Measurements from ENCODE around the gene LOC128125822.

The LOC128125822 gene

GRCh38 chr6:63537201-63537958 is 34.9 kb upstream of the LOC128125822 start:
- no peak overlapping the region for H3K4me3 ChIP-seq (ENCODE audit: low read length)
- no peak overlapping the region for H3K9ac ChIP-seq (ENCODE audit: low read depth, low read length)
- H3K27me3 ChIP-seq (ENCODE audit: insufficient read depth, low read length), result peaks cover 97% of the 10 kb centered on the region
- H3K36me3 ChIP-seq (ENCODE audit: insufficient read depth, low read length), result no peaks in the 10 kb centered on the region
- H3K4me1 ChIP-seq (ENCODE audit: insufficient read depth, low read length), result no peaks in the 10 kb centered on the region
- H3K9me3 ChIP-seq (ENCODE audit: insufficient read depth, low read depth, low read length), result no peaks in the 10 kb centered on the region
- 33% methylated on average over 9 of the region's 9 CpGs for WGBS
- no peak overlapping the region for H3K27ac ChIP-seq (ENCODE audit: low read depth, low read length)

GRCh38 chr6:63537959-63538300 is 34.4 kb upstream of the LOC128125822 start:
- Histone ChIP-seq H3K9ac (ENCODE audit: low read depth, low read length) (no peak overlapping the region), H3K36me3 (ENCODE audit: insufficient read depth, low read length) (no peaks in the 10 kb centered on the region), H3K27ac (ENCODE audit: low read depth, low read length) (no peak overlapping the region), H3K27me3 (ENCODE audit: insufficient read depth, low read length) (peaks cover 100% of the 10 kb centered on the region), H3K4me3 (ENCODE audit: low read length) (no peak overlapping the region), H3K4me1 (ENCODE audit: insufficient read depth, low read length) (no peaks in the 10 kb centered on the region), H3K9me3 (ENCODE audit: insufficient read depth, low read depth, low read length) (no peaks in the 10 kb centered on the region)

GRCh38 chr6:63538550-63538949 is 33.7 kb upstream of the LOC128125822 start:
- H3K27me3 ChIP-seq (ENCODE audit: insufficient read depth, low read length), result peaks cover 100% of the 10 kb centered on the region
- WGBS, result no CpG with 5 or more reads among the region's 1 CpG

GRCh38 chr6:63543001-63543400 is 29.3 kb upstream of the LOC128125822 start:
- H3K4me1 ChIP-seq (ENCODE audit: insufficient read depth, low read length), result no peaks in the 10 kb centered on the region
- WGBS, result 62% methylated on average over 1 of the region's 1 CpG
- H3K36me3 ChIP-seq (ENCODE audit: insufficient read depth, low read length), result no peaks in the 10 kb centered on the region
- no peak overlapping the region for H3K9ac ChIP-seq (ENCODE audit: low read depth, low read length)
- no peak overlapping the region for H3K27ac ChIP-seq (ENCODE audit: low read depth, low read length)
- peaks cover 77% of the 10 kb centered on the region for H3K27me3 ChIP-seq (ENCODE audit: insufficient read depth, low read length)
- no peak overlapping the region for H3K4me3 ChIP-seq (ENCODE audit: low read length)
- no peaks in the 10 kb centered on the region for H3K9me3 ChIP-seq (ENCODE audit: insufficient read depth, low read depth, low read length)

More at GRCh38 chr6:63538550-63538949, 33.7 kb upstream of the LOC128125822 start:
- no peaks in the 10 kb centered on the region for H3K9me3 ChIP-seq (ENCODE audit: insufficient read depth, low read depth, low read length)
- H3K4me1 ChIP-seq (ENCODE audit: insufficient read depth, low read length), result no peaks in the 10 kb centered on the region
- H3K36me3 ChIP-seq (ENCODE audit: insufficient read depth, low read length), result no peaks in the 10 kb centered on the region
- no peak overlapping the region for H3K4me3 ChIP-seq (ENCODE audit: low read length)
- no peak overlapping the region for H3K27ac ChIP-seq (ENCODE audit: low read depth, low read length)
- H3K9ac ChIP-seq (ENCODE audit: low read depth, low read length), result no peak overlapping the region

- Histone ChIP-seq H3K4me1 (ENCODE audit: insufficient read depth, low read length) (no peaks in the 10 kb centered on the region), H3K27ac (ENCODE audit: low read depth, low read length) (no peak overlapping the region), H3K9ac (ENCODE audit: low read depth, low read length) (no peak overlapping the region), H3K4me3 (ENCODE audit: low read length) (no peak overlapping the region), H3K36me3 (ENCODE audit: insufficient read depth, low read length) (no peaks in the 10 kb centered on the region), H3K9me3 (ENCODE audit: insufficient read depth, low read depth, low read length) (no peaks in the 10 kb centered on the region), H3K27me3 (ENCODE audit: insufficient read depth, low read length) (peaks cover 67% of the 10 kb centered on the region)
- WGBS, result 60% methylated on average over 1 of the region's 3 CpGs
These were observed 28.3 kb upstream of the LOC128125822 start for GRCh38 chr6:63543982-63544381.

- H3K4me3 ChIP-seq (ENCODE audit: low read length), result no peak overlapping the region
- H3K27ac ChIP-seq (ENCODE audit: low read depth, low read length), result no peak overlapping the region
- peaks cover 44% of the 10 kb centered on the region for H3K27me3 ChIP-seq (ENCODE audit: insufficient read depth, low read length)
- H3K4me1 ChIP-seq (ENCODE audit: insufficient read depth, low read length), result no peaks in the 10 kb centered on the region
- no peaks in the 10 kb centered on the region for H3K9me3 ChIP-seq (ENCODE audit: insufficient read depth, low read depth, low read length)
- H3K36me3 ChIP-seq (ENCODE audit: insufficient read depth, low read length), result no peaks in the 10 kb centered on the region
- WGBS, result 92% methylated on average over 6 of the region's 6 CpGs
- no peak overlapping the region for H3K9ac ChIP-seq (ENCODE audit: low read depth, low read length)
These were observed 26.0 kb upstream of the LOC128125822 start for GRCh38 chr6:63546236-63546635.

GRCh38 chr6:63546697-63547096 is 25.6 kb upstream of the LOC128125822 start:
- H3K27me3 ChIP-seq (ENCODE audit: insufficient read depth, low read length), result peaks cover 40% of the 10 kb centered on the region
- H3K36me3 ChIP-seq (ENCODE audit: insufficient read depth, low read length), result no peaks in the 10 kb centered on the region
- no peak overlapping the region for H3K27ac ChIP-seq (ENCODE audit: low read depth, low read length)
- H3K4me1 ChIP-seq (ENCODE audit: insufficient read depth, low read length), result no peaks in the 10 kb centered on the region
- no peaks in the 10 kb centered on the region for H3K9me3 ChIP-seq (ENCODE audit: insufficient read depth, low read depth, low read length)
- no peak overlapping the region for H3K4me3 ChIP-seq (ENCODE audit: low read length)
- WGBS, result no CpG with 5 or more reads among the region's 1 CpG
- H3K9ac ChIP-seq (ENCODE audit: low read depth, low read length), result no peak overlapping the region

- Histone ChIP-seq H3K4me3 (ENCODE audit: low read length) (no peak overlapping the region), H3K4me1 (ENCODE audit: insufficient read depth, low read length) (no peaks in the 10 kb centered on the region), H3K36me3 (ENCODE audit: insufficient read depth, low read length) (no peaks in the 10 kb centered on the region), H3K27ac (ENCODE audit: low read depth, low read length) (no peak overlapping the region), H3K9ac (ENCODE audit: low read depth, low read length) (no peak overlapping the region), H3K27me3 (ENCODE audit: insufficient read depth, low read length) (peaks cover 17% of the 10 kb centered on the region), H3K9me3 (ENCODE audit: insufficient read depth, low read depth, low read length) (no peaks in the 10 kb centered on the region)
- 96% methylated on average over 5 of the region's 5 CpGs for WGBS
These were observed 23.2 kb upstream of the LOC128125822 start for GRCh38 chr6:63549076-63549475.

GRCh38 chr6:63553208-63553607 is 19.1 kb upstream of the LOC128125822 start:
- H3K27ac ChIP-seq (ENCODE audit: low read depth, low read length), result no peak overlapping the region
- H3K9ac ChIP-seq (ENCODE audit: low read depth, low read length), result no peak overlapping the region
- H3K36me3 ChIP-seq (ENCODE audit: insufficient read depth, low read length), result no peaks in the 10 kb centered on the region
- H3K27me3 ChIP-seq (ENCODE audit: insufficient read depth, low read length), result no peaks in the 10 kb centered on the region
- WGBS, result 93% methylated on average over 3 of the region's 3 CpGs
- no peak overlapping the region for H3K4me3 ChIP-seq (ENCODE audit: low read length)
- no peaks in the 10 kb centered on the region for H3K9me3 ChIP-seq (ENCODE audit: insufficient read depth, low read depth, low read length)
- H3K4me1 ChIP-seq (ENCODE audit: insufficient read depth, low read length), result no peaks in the 10 kb centered on the region

GRCh38 chr6:63553900-63554299 is 18.4 kb upstream of the LOC128125822 start:
- H3K9me3 ChIP-seq (ENCODE audit: insufficient read depth, low read depth, low read length), result no peaks in the 10 kb centered on the region
- H3K27me3 ChIP-seq (ENCODE audit: insufficient read depth, low read length), result no peaks in the 10 kb centered on the region
- no peak overlapping the region for H3K9ac ChIP-seq (ENCODE audit: low read depth, low read length)
- no peak overlapping the region for H3K4me3 ChIP-seq (ENCODE audit: low read length)
- H3K4me1 ChIP-seq (ENCODE audit: insufficient read depth, low read length), result no peaks in the 10 kb centered on the region
- WGBS, result 83% methylated on average over 1 of the region's 1 CpG
- H3K36me3 ChIP-seq (ENCODE audit: insufficient read depth, low read length), result no peaks in the 10 kb centered on the region
- H3K27ac ChIP-seq (ENCODE audit: low read depth, low read length), result no peak overlapping the region

GRCh38 chr6:63554782-63555181 is 17.5 kb upstream of the LOC128125822 start:
- Histone ChIP-seq H3K27me3 (ENCODE audit: insufficient read depth, low read length) (no peaks in the 10 kb centered on the region), H3K36me3 (ENCODE audit: insufficient read depth, low read length) (no peaks in the 10 kb centered on the region), H3K27ac (ENCODE audit: low read depth, low read length) (no peak overlapping the region), H3K9me3 (ENCODE audit: insufficient read depth, low read depth, low read length) (no peaks in the 10 kb centered on the region), H3K4me3 (ENCODE audit: low read length) (no peak overlapping the region), H3K4me1 (ENCODE audit: insufficient read depth, low read length) (no peaks in the 10 kb centered on the region), H3K9ac (ENCODE audit: low read depth, low read length) (no peak overlapping the region)
- 92% methylated on average over 1 of the region's 1 CpG for WGBS

GRCh38 chr6:63556369-63556768 is 15.9 kb upstream of the LOC128125822 start:
- Histone ChIP-seq H3K4me3 (ENCODE audit: low read length) (no peak overlapping the region), H3K36me3 (ENCODE audit: insufficient read depth, low read length) (no peaks in the 10 kb centered on the region), H3K4me1 (ENCODE audit: insufficient read depth, low read length) (no peaks in the 10 kb centered on the region), H3K9me3 (ENCODE audit: insufficient read depth, low read depth, low read length) (no peaks in the 10 kb centered on the region), H3K27me3 (ENCODE audit: insufficient read depth, low read length) (no peaks in the 10 kb centered on the region), H3K9ac (ENCODE audit: low read depth, low read length) (no peak overlapping the region), H3K27ac (ENCODE audit: low read depth, low read length) (no peak overlapping the region)
- 89% methylated on average over 4 of the region's 4 CpGs for WGBS

All from HUES64 (cell line).